NCI-H446 (cell line): ENCODE measurements around the gene CALHM4.
A peak's percentile ranks its signal among the peaks of the same experiment; 100 is the strongest.

Source experiments
- DNase-seq, 2 experiments: peaks; one replicate each; lab custom pipeline; 2025; lab: John Stamatoyannopoulos, UW

Gene CALHM4

DNA sequence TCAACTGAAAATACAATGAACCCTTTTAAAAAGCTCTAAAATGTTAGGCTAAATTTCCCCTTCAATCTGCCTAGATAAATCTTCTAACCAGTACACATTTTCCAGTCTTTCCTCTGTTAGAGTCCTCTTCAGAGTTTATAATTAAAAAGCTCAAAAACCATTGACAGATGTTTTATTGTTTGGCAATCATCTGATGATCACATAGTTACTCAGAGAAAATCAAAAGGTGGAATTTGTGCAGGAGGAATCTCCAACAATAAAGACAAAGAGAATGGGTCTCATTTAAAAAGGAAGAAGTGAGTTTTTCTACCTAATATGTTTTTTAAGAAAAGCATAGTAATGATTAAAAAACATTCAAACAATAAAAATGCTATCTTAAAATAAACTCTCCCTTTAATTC is 11.1 kb upstream of the CALHM4 start:
- no peak for DNase-seq

GRCh38 chr6:116543149-116543548 is 10.4 kb upstream of the CALHM4 start:
- no peak for DNase-seq

DNA sequence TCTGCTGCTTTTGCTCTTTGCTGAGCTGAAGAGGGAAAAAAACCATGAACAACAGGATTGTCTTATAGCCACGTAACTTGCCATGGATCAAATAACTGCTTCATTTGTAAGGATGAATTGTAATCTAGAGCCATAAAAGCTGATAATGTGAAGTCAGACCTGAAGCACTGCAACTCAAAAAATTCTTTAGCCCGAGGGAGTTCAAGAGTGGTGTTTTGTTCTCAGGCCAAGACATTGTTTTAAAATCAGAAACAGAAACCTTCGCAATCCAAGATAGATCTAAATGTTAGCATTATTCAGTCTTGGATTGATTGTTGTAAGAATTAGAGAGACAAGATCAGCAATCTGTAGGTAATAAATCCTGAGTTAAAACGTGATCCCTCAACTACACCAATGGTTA is 7.9 kb upstream of the CALHM4 start, which contains the start of gene TRAPPC3L:
TRAPPC3L (minus strand) TSS at position 34 of the 400 bp plus-strand sequence. CDS start 170 bp downstream, outside the sequence.
- DNase-seq = no peak

DNA sequence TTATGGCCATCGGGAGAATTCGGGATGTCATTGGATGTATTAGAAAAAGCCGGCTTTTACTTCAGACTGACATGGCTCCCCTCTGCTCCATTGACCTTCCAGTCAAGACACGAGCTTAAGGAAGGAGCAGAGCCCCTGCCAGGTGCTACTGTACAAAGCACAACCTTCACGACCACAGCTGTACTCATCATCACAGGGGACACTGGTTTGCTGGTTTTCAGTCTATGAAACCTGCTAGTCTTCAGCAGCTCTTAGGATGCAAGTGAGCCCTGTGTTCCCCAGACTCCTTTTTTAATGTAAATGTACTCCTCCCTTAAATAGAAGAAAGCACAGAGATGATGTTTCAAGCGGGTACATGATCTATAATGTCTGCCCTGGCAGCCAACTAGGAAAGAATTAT is 6.2 kb upstream of the CALHM4 start:
- no peak for DNase-seq

DNA sequence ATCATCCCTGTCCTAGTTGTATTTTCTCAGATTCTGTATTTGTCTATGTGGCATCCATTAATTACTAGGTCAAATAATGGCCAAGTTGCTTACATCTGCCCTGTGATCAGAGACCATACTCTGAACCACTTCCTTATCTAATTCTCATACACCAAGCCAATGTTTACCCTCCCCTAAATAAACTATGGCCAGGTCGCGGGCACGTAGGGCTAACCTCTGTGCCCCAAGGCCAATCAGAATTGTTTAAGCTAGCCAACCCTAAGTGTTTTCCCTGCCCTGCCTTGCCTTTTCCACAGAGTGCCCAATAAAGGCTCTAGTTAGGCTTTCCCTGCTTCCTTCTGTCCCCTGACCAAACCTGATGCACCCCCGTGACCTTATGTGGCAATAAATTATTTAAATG is 2.8 kb upstream of the CALHM4 start:
- no peak for DNase-seq

DNA sequence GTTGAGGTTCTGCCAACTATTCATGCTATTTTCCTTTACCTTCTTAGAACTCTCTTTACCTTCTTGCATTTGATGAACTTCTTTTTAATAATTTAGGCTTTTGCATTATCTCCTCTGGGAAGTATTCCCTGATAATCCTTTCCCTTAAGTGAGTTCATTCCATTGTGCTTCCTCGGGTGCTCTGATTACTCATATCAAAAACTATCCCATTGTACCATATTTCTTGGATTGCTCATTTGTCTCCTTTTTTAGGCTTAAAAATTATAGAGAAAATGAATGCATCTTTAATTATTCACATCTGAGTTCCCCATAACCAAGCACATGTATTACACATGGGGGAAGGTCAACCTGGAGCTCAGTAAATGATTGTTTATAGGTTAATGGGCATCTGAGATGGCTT is 2.5 kb downstream of the CALHM4 start:
- DNase-seq = no peak

- DNase-seq = no peak
These were observed 3.4 kb downstream of the CALHM4 start for GRCh38 chr6:116556814-116557415.

DNA sequence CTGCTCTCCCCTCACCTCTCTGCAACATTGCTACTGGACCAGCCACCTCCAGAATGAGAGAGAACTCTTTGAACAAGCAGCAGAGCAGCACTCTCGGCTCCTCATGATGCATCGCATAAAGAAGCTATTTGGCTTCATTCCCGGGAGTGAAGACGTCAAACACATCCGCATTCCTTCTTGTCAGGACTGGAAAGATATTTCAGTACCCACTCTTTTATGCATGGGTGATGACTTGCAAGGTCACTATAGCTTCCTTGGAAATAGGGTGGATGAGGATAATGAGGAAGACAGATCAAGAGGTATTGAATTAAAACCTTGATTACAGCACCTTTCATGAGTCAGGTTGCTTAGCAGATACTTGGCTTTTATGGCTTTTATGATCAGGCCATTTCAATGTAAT is 4.3 kb downstream of the CALHM4 start:
- peak in 1 of 2 experiments; percentile 22 for DNase-seq

DNA sequence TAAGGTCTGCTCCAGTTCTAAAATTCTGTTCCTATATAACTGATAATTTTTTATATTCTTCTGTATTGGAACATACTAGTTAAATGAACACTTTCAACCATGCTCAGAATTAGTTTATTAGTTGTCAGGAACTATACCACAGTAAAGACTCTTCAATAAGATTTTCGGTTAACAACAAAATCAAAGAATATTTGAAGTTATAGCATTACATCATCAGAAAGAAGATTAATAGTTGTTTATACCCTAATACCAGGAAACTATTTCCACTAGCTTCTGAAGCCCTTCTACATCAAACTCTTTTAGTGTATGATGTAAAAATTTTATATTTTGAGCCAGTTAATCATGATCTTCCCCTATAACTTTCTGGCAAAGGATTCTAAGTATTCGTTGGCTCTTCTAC is 6.6 kb downstream of the CALHM4 start:
- DNase-seq = no peak

GRCh38 chr6:116561377-116562018 is 7.9 kb downstream of the CALHM4 start:
- peak; percentile 38 to 70 for DNase-seq

GRCh38 chr6:116562019-116562403 is 8.5 kb downstream of the CALHM4 start:
- no peak for DNase-seq

DNA sequence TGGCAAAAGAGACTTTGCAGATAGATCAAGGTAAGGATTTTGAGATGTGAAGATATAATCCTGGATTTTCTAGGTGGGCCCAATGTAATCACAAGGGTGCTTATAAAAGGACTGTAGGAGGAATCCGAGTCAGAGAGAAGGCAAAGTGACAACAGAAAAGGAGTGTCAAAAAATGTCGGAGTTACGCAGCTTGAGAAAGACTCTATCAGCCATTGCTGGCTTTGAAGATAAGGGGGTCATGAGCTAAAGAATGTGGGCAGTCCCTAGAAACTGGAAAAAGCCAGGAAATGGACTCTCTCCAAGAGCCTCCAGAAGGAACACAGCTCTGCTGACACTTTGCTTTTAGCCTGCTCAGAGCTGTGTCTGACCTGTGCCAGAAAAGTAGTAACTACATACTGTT is 9.1 kb downstream of the CALHM4 start:
- no peak for DNase-seq

- no peak for DNase-seq
These were observed 10.3 kb downstream of the CALHM4 start for GRCh38 chr6:116563830-116564229.

DNA sequence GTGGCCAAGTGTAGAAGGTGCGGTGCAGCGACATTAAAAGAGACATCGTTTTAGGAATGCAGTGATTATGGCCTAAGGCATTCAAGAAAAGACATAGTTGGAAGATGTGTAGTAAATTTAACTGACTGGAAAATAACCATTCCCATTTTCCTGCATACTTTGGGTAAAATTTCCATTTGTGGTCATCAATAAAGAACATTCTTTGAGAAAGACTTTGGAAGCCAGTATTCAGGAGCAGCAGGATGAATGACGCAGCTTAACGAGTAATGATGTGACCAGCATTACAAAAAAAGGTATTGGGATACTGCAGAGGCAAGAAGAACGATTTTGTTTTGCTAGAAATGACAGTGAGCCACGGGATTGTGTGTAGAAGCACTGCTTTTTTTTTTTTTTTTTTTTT is 10.8 kb downstream of the CALHM4 start:
- no peak for DNase-seq

DNA sequence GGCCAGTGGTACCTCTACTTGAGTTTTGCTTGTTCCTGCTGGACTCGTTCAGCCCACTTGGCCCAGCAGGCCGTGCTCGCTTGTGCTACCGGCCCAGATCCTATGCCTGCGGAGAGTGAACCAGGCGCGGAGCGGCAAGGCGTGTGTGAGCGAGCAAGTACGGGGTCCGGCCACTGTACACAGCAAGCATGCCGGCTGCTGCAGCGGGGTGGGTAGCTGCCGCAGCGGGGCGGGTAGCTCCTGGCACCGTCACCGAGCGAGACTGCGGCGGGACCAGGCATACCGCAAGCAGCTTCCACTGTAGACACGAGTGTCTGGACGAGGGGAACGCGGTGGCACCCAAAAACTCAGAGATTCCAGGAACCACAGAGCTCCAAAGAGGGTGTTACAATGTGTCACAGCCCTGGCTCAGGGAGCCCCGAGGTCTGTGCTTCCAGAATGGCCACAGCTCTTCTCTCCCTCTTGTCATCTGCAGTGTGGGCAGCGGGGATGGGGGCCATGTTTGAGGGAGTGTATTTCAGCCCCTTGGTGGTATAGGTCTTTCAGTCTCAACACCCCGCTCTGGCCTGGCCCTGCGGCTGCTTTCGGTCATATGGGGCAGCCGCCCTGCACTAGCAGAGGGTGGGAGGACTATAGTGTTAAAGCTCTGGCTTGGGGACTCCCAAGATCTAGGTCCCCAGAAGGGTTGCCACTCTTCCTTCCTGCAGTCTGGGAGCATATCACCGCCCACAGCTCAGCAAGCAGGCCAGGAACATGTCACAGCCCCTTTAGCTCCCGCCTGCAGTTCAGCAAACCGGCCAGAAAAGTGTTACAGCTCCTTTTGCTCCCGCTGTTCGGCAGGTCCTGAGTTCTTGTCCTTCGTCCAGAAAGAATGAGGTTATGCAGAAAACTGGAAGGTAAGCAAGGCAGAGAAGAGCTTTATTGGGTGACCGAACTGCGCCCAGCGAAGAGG is 11.6 kb downstream of the CALHM4 start:
- no peak for DNase-seq

DNA sequence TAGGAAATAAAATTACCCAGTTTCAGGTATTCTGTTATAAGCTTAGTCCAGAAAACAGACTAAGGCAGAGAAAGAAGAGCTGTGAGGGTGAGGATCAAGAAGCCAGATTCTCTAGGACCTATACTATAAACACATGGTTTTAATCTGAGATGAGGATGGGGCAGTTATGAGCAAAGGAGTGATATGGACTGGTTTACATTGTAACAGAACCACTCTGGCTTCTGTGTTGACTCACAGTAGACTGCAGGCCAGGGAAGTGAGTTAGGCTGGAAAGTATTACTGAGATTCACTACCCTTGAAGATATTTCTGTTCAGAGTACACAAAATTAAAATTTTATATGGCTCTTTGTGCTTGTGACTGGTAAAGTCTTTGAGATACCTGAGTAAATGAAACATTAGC is 14.6 kb downstream of the CALHM4 start:
- DNase-seq = no peak

DNA sequence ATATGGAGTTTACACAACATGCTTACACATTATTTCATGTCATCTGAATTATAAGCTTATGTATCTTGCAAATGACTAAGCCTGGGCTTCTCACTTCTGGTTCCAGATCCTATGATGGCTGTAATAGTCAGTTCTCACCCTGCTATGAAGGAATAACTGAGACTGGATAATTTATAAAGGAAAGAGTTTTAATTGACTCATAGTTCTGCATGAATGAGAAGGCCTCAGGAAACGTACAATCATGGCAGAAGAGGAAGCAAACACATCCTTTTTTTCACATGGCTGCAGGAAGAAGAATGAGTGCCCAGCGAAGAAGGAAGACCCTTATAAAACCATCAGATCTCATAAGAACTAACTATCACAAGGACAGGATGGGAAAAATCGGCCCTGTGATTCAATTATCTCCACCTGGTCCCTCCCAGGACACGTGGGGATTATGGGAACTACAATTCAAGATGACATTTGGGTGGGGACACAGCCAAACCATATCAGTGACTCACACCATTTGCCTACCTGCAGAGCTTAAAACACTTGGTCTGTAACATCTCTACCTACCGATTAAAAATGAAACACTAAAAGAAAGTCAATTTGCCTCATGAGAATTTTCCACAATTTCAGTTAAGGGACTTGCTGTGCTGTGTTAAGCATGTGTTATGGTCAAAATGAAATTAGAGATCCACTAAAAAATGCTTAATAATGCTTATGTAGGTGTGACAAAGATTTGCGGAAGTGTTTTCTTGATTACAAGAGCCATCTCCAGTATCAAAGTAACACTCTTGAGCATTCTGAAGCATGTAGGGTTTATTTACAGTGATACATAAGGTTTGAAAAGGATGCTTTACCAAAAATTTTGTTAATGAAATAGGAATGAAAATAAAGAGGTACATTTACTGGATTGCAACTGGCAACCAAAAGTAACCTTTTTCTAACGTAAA is 15.5 kb downstream of the CALHM4 start:
- DNase-seq = no peak

DNA sequence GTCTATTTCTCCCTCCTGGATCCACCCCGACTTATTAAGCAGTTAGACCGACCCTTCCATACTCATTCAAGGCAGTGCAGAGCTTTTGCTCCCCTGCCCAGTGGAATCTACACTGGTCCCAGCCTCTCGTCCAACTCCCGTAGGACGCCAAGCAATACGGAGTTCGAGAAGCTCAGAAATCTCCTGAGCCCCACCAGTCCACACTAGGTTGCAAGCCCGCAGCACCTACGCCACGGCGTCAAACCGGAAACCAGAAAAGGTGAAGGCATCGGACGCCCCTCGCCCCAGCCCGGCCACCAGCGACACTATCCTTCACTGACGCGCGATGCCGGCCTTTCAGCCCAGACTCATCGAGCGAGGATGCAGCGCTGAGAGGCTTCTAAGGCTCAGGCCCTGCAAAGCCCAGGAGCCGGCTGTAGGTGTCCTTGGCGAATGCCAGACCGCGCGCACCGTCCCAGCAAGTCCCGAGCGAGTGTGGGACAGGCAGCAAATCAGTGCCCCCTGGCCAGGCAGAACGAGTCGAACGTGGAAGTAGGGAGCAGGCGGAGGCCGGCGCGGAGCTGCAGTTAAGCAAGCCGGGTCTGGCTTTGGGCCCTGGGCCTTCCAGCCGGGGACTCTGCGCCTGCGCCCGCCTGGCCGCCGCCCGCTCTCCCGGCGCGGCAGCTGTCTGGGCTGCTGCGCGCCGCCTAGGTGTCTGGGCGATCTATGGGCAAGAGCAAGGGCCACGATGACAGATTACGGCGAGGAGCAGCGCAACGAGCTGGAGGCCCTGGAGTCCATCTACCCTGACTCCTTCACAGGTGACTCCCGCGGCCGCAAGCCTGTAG is 17.5 kb downstream of the CALHM4 start, which contains the start of gene RWDD1:
RWDD1 (plus strand) TSS at position 649 of the 827 bp plus-strand sequence; CDS start at position 728, 79 bp downstream.
- peak; percentile 90 to 97 for DNase-seq

- DNase-seq = peak in 1 of 2 experiments; percentile 3
These were observed 18.1 kb downstream of the CALHM4 start for GRCh38 chr6:116571683-116572000.

DNA sequence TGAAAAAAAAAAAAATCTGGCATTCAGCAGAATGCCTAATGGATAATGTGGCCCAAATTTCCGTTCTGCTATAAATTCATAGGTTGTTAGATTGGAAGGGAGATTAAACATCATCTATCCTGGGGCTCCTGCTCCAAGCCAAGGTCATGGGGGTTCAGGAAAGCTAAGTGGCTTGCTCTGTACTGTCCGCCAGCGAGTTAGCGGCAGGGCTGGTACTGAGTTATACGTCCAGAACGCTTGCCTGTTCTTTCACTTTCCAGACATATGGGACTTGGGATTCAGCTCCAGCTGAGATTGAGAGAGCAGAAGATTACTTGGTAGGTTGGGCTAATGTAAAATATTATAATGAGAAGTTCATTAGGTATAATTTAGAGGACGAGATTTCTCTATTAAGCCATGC is 18.6 kb downstream of the CALHM4 start:
- peak in 1 of 2 experiments; percentile 2 for DNase-seq

GRCh38 chr6:116575227-116575626 is 21.7 kb downstream of the CALHM4 start:
- DNase-seq = no peak
